OCI-M2 (cell line): ENCODE measurements around the gene EMILIN1.
"Not testable (repeated sequence)": the region's sequence is repeated elsewhere in the genome, so short reads cannot be mapped to it uniquely, and the experiment has no call there.

ENCODE experiments used
- DNase-seq: peaks from one replicate; lab custom pipeline; 2025; ENCODE audit not compliant: unreplicated experiment; lab: John Stamatoyannopoulos, UW

The EMILIN1 gene

GRCh38 chr2:27053776-27054175 is 24.6 kb upstream of the EMILIN1 start:
- DNase-seq = no peak

DNA sequence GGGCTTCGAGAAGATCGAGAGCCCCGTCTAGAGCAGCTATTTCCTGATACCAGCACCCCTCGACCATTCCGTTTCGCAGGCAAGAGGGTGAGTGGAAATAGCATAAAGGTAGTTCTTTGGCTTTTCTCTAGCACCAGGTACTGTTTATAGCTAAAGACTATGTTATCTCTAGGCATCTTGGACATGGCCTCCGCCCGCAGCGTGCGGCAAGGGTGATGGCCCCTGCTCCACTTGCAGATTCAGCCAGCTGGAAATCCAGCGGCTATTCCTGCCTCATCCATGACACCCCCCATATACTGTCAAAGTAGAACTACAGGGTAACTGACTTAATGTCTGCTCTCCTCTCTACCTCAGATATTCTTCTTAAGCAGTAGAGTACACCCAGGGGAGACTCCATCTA is 23.7 kb upstream of the EMILIN1 start:
- DNase-seq = no peak

- DNase-seq = no peak
Observed at GRCh38 chr2:27057184-27057583, 21.2 kb upstream of the EMILIN1 start.

DNA sequence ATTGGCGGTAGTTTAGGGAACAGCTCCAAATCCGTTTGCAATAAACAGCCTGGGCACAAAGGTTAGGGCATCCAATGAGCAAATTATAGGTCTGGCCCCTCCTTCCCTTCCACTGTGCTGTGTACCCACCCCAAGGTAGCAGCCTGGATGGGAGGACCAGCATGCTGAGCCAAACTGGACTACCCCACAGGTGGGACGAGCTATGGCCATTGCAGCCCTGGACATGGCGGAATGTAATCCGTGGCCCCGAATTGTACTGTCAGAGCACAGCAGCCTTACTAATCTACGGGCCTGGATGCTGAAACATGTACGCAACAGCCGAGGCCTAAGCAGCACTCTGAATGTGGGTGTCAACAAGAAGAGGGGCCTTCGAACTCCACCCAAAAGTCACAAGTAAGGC is 20.2 kb upstream of the EMILIN1 start:
- DNase-seq = no peak

GRCh38 chr2:27059141-27059820 is 19.1 kb upstream of the EMILIN1 start:
- DNase-seq = no peak

- no peak for DNase-seq
Observed at GRCh38 chr2:27060323-27060722, 18.1 kb upstream of the EMILIN1 start.

- no peak for DNase-seq
Observed at GRCh38 chr2:27065128-27065527, 13.3 kb upstream of the EMILIN1 start.

DNA sequence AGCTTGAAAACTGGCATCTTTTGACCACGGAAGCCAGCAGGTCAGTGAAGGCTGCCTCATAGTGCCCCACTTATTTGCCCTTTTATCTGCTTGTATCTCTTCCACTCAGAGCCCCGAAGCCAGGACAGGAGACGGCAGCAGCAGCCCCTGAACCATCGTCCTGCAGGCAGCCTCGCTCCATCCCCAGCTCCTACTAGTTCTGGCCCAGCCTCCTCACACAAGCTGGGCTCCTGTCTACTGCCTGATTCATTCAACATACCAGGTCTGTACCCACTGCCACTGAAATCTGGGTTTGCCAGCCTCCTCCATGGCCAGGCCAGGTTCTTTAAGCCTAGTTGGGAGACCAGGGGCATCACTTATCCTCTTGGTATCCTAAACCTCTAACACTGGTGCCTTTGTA is 11.0 kb upstream of the EMILIN1 start:
- DNase-seq = no peak

GRCh38 chr2:27069436-27069835 is 9.0 kb upstream of the EMILIN1 start:
- no peak for DNase-seq

DNA sequence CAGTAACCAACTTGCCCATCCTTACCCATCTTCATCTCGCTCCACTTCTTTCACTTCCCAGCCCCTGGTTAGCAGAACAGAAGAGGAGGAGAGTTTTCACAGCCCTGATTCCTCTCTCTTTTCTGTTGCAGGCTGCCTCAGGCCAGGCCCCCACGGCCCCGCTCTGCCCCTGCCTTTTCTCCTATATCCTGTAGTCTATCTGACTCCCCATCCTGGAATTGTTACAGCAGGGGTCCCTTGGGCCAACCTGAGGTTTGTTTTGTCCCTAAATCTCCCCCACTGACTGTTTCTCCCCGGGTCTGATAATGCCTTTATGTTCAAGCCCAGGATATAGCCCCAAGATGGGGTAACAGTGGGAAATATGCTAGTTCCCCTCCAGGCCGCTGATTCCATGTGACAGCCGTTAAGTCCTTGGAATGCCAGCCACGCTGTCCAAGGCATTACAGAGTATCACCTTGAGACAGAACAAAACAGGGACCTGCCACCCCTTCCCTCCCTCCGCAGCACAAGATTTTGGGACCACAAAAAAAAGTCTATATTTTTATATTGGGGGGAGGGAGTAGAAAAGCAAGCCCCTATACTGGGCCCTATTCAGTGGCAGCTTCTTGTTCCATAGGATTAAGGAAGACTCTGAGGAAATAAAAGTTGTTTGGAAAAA is 8.3 kb upstream of the EMILIN1 start:
- DNase-seq = no peak

GRCh38 chr2:27070653-27071276 is 7.7 kb upstream of the EMILIN1 start:
- no peak for DNase-seq

GRCh38 chr2:27071277-27071989 is 7.0 kb upstream of the EMILIN1 start, which contains the start of gene OST4:
OST4 (minus strand) TSS chr2:27071654.
- DNase-seq = no peak

DNA sequence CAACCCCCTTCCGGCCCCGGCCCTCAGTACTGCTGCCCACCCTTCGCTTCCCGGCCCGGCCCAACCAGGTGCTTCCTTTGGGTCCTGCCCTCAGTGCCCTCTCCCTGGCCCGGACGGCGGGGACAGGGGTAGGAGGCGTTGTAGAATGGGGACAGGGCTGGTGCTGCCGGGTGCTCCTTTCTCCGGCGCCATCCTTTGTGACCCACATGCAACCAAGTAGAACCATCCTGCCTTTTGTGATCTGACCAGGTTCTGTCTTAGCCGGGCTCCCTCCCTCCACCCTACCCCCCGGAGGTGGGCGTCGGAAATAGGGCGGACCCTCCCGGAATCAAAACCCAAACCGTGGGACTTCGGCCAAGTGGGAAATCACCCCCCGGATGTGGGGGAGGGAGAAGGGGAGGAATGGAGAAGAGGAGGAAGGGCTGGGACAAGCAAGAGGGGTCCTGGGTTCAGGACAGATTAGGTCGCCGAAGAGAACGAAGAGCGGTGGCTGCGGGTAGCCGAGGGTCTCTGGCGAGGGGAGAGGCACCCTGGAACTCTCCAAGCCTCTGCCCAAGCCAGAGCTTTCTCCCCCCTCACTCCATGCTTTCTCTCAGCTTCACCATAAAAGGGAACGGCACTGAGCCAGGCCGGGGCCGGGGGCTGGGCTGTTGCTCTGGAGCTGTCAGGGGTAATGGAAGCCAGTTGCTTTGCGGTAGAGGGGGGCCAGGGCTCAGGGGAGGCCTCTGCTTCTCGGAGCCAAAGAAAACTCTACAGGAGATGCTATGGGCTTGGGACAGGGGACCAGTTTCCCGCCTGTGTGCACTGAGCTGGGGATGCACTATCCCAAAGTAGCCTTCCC is 6.2 kb upstream of the EMILIN1 start:
- no peak for DNase-seq

DNA sequence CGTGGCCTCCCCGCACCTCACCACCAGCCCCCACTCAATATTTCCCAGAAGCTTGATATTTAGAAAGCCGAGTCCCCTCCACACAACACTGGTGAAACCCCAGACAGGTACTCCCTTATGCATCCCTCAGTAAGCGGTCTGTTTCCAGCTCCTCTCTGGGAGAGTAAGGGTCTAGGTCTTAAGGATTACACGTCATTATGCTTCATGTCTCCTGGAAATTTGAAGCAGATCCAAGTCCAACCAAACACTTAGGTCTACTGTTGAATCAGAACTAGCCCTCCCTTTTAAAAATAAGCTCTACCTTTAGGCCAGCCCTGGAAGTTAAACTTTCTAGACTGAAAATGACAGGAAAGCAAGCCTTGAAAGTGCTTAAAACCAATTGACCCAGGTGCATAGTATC is 5.5 kb upstream of the EMILIN1 start:
- DNase-seq = no peak

- DNase-seq = no peak
Observed at GRCh38 chr2:27073782-27074181, 4.6 kb upstream of the EMILIN1 start.

DNA sequence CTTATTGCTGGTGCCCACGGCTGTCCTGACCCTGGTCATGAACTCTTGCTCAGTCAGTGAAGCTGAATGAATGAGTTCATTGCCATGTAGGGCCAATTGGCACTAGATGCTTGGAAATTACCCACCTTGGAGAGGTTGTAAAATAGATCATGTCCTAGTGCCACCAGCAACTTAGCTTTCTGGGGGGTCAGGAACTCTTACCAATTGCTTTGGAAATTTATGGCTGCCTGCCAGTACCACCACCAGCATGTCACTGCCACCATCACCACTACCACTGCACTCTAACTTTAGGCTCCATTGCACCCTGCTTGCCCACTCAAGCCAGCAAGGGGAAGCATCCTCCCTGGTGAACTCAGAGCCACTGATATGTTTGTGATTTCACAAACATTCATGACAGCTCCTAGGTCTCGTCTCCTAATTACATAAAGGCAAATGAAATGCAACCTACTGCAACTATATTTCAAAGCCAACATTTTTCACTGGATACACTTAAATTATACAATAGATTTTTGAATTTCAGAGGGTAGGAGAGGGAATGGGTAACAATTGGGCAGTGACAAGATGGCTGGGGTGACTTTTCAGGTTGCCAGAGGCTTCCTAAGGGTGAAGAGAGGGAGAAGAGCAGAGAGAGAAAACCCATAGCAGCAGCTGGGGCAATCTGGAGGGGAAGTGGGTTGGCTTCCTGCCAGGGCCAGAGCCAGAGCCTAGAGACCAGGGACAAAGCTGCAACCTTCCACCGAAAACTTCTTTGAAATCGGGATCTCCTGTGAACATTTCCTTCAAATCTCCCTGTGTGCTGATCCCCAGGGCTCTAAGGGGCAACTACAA is 3.5 kb upstream of the EMILIN1 start:
- no peak for DNase-seq

DNA sequence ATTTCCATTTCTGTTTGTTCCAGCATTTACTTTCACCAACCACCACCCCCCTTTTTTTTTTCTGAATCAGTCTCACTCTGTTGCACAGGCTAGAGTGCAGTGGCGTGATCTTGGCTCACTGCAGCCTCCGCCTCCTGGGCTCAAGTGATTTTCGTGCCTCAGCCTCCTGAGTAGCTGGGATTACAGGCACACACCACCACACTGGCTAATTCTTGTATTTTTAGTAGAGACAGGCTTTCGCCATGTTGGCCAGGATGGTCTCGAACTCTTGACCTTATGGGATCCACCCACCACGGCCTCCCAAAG is 2.9 kb upstream of the EMILIN1 start:
- not testable (repeated sequence) for DNase-seq

- DNase-seq = no peak
Observed at GRCh38 chr2:27076323-27076722, 2.1 kb upstream of the EMILIN1 start.

DNA sequence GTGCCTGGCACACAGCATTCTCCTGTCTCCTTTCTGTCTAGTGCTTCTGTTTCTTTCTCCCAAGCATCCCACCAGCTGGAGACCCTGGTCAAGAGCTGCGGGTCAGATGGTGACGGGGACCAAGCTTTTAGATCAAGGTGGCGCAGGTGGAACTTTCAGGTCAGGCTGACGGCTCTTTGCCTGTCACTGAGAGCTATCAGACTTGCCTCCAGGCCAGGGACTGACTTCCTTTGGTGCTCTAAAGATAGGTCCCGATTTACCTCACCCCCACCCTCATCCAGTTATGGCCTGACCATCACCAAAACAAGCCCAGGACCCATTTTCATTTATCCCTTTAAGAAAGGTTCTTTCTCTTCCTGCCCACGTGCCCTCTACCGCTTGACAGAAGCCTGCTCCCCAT is 1.2 kb upstream of the EMILIN1 start:
- no peak for DNase-seq
